WTC11 (cell line): ENCODE data around the gene DKK3. TPM values are rescaled to one million over a fixed set of nuclear protein-coding genes. Genes with fewer than 3 reads are reported as not detected.

ENCODE experiments used
- ATAC-seq: fragments of 200-7000 bp; cut with Tn5 transposase; 2 replicates; pipeline ENCODE4 v1.10.0; 2021; ENCODE audit warnings: mild to moderate bottlenecking, moderate library complexity
- CTCF ChIA-PET: fragments of 300-600 bp; sonication (Branson Sonifier 250); formaldehyde crosslinking; loops from one replicate; lab custom pipeline; 2021; ENCODE audit warnings: antibody characterized with exemption; lab: Charles Lee
- POLR2A ChIA-PET: fragments of 350-600 bp; sonication (Branson Sonifier 250); formaldehyde crosslinking; loops from one replicate; lab custom pipeline; 2021; ENCODE audit warnings: antibody characterized with exemption; lab: Charles Lee
- DNase-seq: peaks from one replicate; pipeline ENCODE4 v3.0.0; 2021; ENCODE audit warnings: low spot score
- H3K27ac Mint-ChIP-seq: 2 replicates; pipeline ENCODE4 v1.8.0; 2021; ENCODE audit warnings: mixed read lengths
- H3K27me3 Mint-ChIP-seq: 2 replicates; pipeline ENCODE4 v1.8.0; 2021; ENCODE audit warnings: low read depth, mild to moderate bottlenecking, moderate library complexity, mixed read lengths
- H3K36me3 Mint-ChIP-seq: 2 replicates; pipeline ENCODE4 v1.8.0; 2021; ENCODE audit warnings: mixed read lengths
- H3K4me1 Mint-ChIP-seq: 2 replicates; pipeline ENCODE4 v1.8.0; 2022; ENCODE audit warnings: mixed read lengths
- H3K4me3 Mint-ChIP-seq: 2 replicates; pipeline ENCODE4 v1.8.0; 2021; ENCODE audit warnings: mild to moderate bottlenecking, moderate library complexity, mixed read lengths
- H3K9me3 Mint-ChIP-seq: 2 replicates; pipeline ENCODE4 v1.8.0; 2021; ENCODE audit warnings: mixed read lengths
- CREB1 ChIP-seq: sonication (generic); formaldehyde crosslinking; IDR thresholded peaks from 2 replicates; pipeline ENCODE4 v1.8.0; 2023; ENCODE audit warnings: mild to moderate bottlenecking, missing genetic modification reagents
- CREM ChIP-seq: sonication (generic); formaldehyde crosslinking; IDR thresholded peaks from 2 replicates; pipeline ENCODE4 v1.8.1; 2022; ENCODE audit warnings: mild to moderate bottlenecking, missing genetic modification reagents, moderate library complexity
- EMX1 ChIP-seq: fragments of 250-450 bp; sonication (Bioruptor Pico); IDR thresholded peaks from 2 replicates; pipeline ENCODE4 v1.8.0; 2021; ENCODE audit warnings: mild to moderate bottlenecking
- FOXP1 ChIP-seq: sonication (generic); formaldehyde crosslinking; IDR thresholded peaks from 2 replicates; pipeline ENCODE4 v1.8.0; 2022; ENCODE audit warnings: missing genetic modification reagents, mild to moderate bottlenecking, moderate library complexity, borderline replicate concordance
- KAT7 ChIP-seq: sonication (generic); formaldehyde crosslinking; IDR thresholded peaks from 2 replicates; pipeline ENCODE4 v1.8.1; 2023; ENCODE audit warnings: missing genetic modification reagents, mild to moderate bottlenecking, borderline replicate concordance
- MAX ChIP-seq: sonication (generic); formaldehyde crosslinking; IDR thresholded peaks from 2 replicates; pipeline ENCODE4 v1.8.0; 2022; ENCODE audit warnings: mild to moderate bottlenecking, missing genetic modification reagents
- NFATC4 ChIP-seq: fragments of 250-450 bp; sonication (Bioruptor Pico); IDR thresholded peaks from 2 replicates; pipeline ENCODE4 v1.9.0; 2021; ENCODE audit warnings: mild to moderate bottlenecking
- NR2C2 ChIP-seq: sonication (generic); formaldehyde crosslinking; IDR thresholded peaks from 2 replicates; pipeline ENCODE4 v1.8.0; 2022; ENCODE audit warnings: mild to moderate bottlenecking, missing genetic modification reagents
- STAT6 ChIP-seq: sonication (generic); formaldehyde crosslinking; conservative IDR thresholded peaks from 2 replicates; pipeline ENCODE4 v1.8.1; 2023; ENCODE audit warnings: mild to moderate bottlenecking, low read depth, missing genetic modification reagents, moderate library complexity
- TEAD1 ChIP-seq: sonication (generic); formaldehyde crosslinking; IDR thresholded peaks from 2 replicates; pipeline ENCODE4 v1.8.0; 2022; ENCODE audit warnings: mild to moderate bottlenecking, missing genetic modification reagents
- TP53 ChIP-seq: sonication (generic); formaldehyde crosslinking; IDR thresholded peaks from 2 replicates; pipeline ENCODE4 v1.8.1; 2023; ENCODE audit warnings: mild to moderate bottlenecking, missing genetic modification reagents
- ZBTB21 ChIP-seq: sonication (generic); formaldehyde crosslinking; IDR thresholded peaks from 2 replicates; pipeline ENCODE4 v1.8.1; 2023; ENCODE audit warnings: mild to moderate bottlenecking, missing genetic modification reagents, borderline replicate concordance
- ZNF263 ChIP-seq: sonication (generic); formaldehyde crosslinking; IDR thresholded peaks from 2 replicates; pipeline ENCODE4 v1.8.1; 2022; ENCODE audit warnings: low read depth, mild to moderate bottlenecking, moderate library complexity, missing genetic modification reagents
- ZNF416 ChIP-seq: fragments of 250-450 bp; sonication (Bioruptor Pico); IDR thresholded peaks from 2 replicates; pipeline ENCODE4 v1.9.0; 2021; ENCODE audit warnings: mild to moderate bottlenecking, inconsistent platforms
- ZNF671 ChIP-seq: fragments of 250-450 bp; sonication (Bioruptor Pico); IDR thresholded peaks from 2 replicates; pipeline ENCODE4 v1.8.0; 2021; ENCODE audit warnings: mild to moderate bottlenecking
- total RNA-seq: library from RNA; stranded (reverse); gene quantifications from 3 replicates; pipeline ENCODE4 v1.2.3, GENCODE V29; 2021
- TF ChIP-seq, protein P1 (sequence below): fragments of 250-450 bp; sonication (Bioruptor Pico); IDR thresholded peaks from 2 replicates; pipeline ENCODE4 v1.9.0; 2021; ENCODE audit warnings: moderate library complexity, mild to moderate bottlenecking, inconsistent platforms, borderline replicate concordance
- TF ChIP-seq, protein P2 (sequence below): sonication (generic); formaldehyde crosslinking; IDR thresholded peaks from 2 replicates; pipeline ENCODE4 v1.8.1; 2022; ENCODE audit warnings: low read depth, mild to moderate bottlenecking, moderate library complexity, missing genetic modification reagents, borderline replicate concordance

DKK3 gene
- total RNA-seq, 1 experiment from 2014 or later: 17.6 TPM

DNA sequence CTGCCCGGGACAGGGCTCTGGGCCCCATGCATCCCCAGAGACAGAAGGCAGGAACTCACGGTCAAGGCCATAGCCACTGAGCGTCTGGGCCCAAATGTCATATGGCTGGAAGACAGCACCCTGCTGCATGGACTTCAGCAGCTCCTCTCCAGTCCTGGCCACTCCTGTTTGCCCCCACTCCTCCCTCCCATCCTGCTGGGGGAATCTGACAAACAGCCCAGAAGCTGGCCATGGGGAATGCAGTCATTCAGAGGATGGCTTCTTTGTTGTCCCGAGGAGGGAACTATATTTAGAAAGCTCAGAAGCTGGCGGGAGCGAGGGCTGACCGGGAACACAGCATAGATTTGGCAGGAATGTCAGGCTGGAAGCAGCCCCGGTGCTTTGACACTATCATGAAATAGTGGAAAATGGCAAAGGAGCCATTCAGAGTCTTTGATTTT, 35.0 kb downstream of the DKK3 start (continued):
- TF ChIP-seq STAT6 (no peak), EMX1 (CRISPR knock-in tag) (no peak), MAX (CRISPR knock-in tag) (no peak), CREB1 (CRISPR knock-in tag) (no peak)
- TF ChIP-seq, protein P1, sequence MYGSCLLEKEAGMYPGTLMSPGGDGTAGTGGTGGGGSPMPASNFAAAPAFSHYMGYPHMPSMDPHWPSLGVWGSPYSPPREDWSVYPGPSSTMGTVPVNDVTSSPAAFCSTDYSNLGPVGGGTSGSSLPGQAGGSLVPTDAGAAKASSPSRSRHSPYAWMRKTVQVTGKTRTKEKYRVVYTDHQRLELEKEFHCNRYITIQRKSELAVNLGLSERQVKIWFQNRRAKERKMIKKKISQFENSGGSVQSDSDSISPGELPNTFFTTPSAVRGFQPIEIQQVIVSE (CRISPR knock-in tag): no peak

DNA sequence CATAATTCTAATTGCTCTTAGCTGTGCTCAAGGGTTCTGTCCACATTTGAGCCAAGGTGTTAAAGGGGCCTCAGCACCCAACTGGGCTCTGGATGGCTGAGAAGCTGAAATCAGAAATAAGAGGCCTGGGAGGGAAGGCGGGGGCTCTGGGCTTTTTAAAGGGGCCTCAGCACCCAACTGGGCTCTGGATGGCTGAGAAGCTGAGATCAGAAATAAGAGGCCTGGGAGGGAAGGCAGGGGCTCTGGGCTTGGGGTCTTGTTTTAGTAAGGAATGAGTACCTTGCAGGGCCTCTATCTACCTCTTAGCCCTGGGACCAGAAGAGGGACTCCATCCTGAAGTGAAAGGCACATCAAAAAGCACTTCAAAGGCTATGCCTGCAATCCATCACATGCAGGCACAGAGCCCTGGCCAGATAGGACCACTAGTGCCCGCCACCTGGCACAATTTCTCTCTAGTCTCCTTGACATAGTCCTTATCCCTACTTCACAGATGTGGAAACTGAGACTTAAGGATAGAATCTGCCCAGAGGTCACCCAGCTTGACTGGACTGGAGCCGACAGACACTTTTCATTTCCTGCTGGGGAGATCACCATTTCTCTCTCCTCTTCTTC, 35.6 kb downstream of the DKK3 start:
- POLR2A ChIA-PET: no interaction called here
- H3K36me3 Mint-ChIP-seq: no peaks in the 10 kb centered on the region
- H3K27me3 Mint-ChIP-seq: no peaks in the 10 kb centered on the region
- no peak for TF ChIP-seq ZNF671 (CRISPR knock-in tag)
- DNase-seq (no peak), ATAC-seq (no peak)
- H3K27ac Mint-ChIP-seq: no peak overlapping the region
- CTCF ChIA-PET: interaction anchor here (0.8 to 1.4 kb wide), 4 partner anchors 36 to 316 kb away, joined by 3 to 7 read pairs (median 4); partner anchors contain the start of gene DKK3
- H3K4me3 Mint-ChIP-seq: no peak overlapping the region
- H3K9me3 Mint-ChIP-seq: no peaks in the 10 kb centered on the region
- peaks cover 28% of the 10 kb centered on the region for H3K4me1 Mint-ChIP-seq

GRCh38 chr11:11971906-11972547, 36.4 kb downstream of the DKK3 start:
- ChIA-PET POLR2A (no interaction called here), CTCF (interaction anchor here (0.8 to 1.4 kb wide), 2 partner anchors 73 to 317 kb away, joined by 3 to 4 read pairs; no protein-coding TSS in a partner anchor)
- no peak overlapping the region for H3K4me3 Mint-ChIP-seq
- no peaks in the 10 kb centered on the region for H3K27me3 Mint-ChIP-seq
- H3K36me3 Mint-ChIP-seq: no peaks in the 10 kb centered on the region
- ATAC-seq: no peak
- TF ChIP-seq TP53 (CRISPR knock-in tag) (no peak), MAX (CRISPR knock-in tag) (no peak)
- TF ChIP-seq, protein P1 (CRISPR knock-in tag): no peak
- peaks cover 22% of the 10 kb centered on the region for H3K4me1 Mint-ChIP-seq
- DNase-seq: no peak
- no peak overlapping the region for H3K27ac Mint-ChIP-seq
- H3K9me3 Mint-ChIP-seq: no peaks in the 10 kb centered on the region

GRCh38 chr11:11970556-11970955, 37.9 kb downstream of the DKK3 start:
- DNase-seq (no peak), ATAC-seq (no peak)
- Mint-ChIP-seq H3K36me3 (no peaks in the 10 kb centered on the region), H3K27ac (no peak overlapping the region), H3K9me3 (no peaks in the 10 kb centered on the region), H3K4me1 (peaks cover 12% of the 10 kb centered on the region; the same call in 1 of the 2 replicates), H3K27me3 (no peaks in the 10 kb centered on the region), H3K4me3 (no peak overlapping the region)
- ChIA-PET POLR2A (no interaction called here), CTCF (no interaction called here)
- TF ChIP-seq NR2C2 (no peak), TEAD1 (CRISPR knock-in tag) (no peak), ZNF671 (CRISPR knock-in tag) (no peak), FOXP1 (CRISPR knock-in tag) (no peak), NFATC4 (CRISPR knock-in tag) (no peak), ZNF416 (no peak), KAT7 (CRISPR knock-in tag) (no peak), ZBTB21 (CRISPR knock-in tag) (no peak), CREM (CRISPR knock-in tag) (no peak), ZNF263 (CRISPR knock-in tag) (no peak)
- TF ChIP-seq, protein P2, sequence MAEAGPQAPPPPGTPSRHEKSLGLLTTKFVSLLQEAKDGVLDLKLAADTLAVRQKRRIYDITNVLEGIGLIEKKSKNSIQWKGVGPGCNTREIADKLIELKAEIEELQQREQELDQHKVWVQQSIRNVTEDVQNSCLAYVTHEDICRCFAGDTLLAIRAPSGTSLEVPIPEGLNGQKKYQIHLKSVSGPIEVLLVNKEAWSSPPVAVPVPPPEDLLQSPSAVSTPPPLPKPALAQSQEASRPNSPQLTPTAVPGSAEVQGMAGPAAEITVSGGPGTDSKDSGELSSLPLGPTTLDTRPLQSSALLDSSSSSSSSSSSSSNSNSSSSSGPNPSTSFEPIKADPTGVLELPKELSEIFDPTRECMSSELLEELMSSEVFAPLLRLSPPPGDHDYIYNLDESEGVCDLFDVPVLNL: no peak
